GM21381 (cell line): ENCODE results near the gene FBXO45.
"Not testable (repeated sequence)": the region's sequence is repeated elsewhere in the genome, so short reads cannot be mapped to it uniquely, and the experiment has no call there.

Experiments used
- ATAC-seq: cut with Tn5 transposase; IDR thresholded peaks from one replicate; pipeline ENCODE4 v1.9.1; 2021; ENCODE audit warnings: mild to moderate bottlenecking, moderate library complexity; ENCODE audit not compliant: unreplicated experiment

The FBXO45 gene

GRCh38 chr3:196568246-196569002, at the start of gene FBXO45, which contains the start of gene WDR53:
Gene FBXO45 (plus strand): TSS chr3:196568660. CDS start chr3:196568985, 325 bp downstream.
Gene WDR53 (minus strand): TSS chr3:196568554. CDS start chr3:196561475, 7,079 bp downstream.
- peak; percentile 94 for ATAC-seq

GRCh38 chr3:196518966-196519717, 49.3 kb upstream of the FBXO45 start:
- ATAC-seq, result no peak

GRCh38 chr3:196519718-196520082, 48.8 kb upstream of the FBXO45 start:
- ATAC-seq, result no peak

GRCh38 chr3:196521291-196521690, 47.2 kb upstream of the FBXO45 start:
- ATAC-seq, result not testable (repeated sequence)

- ATAC-seq, result no peak
These were observed 44.6 kb upstream of the FBXO45 start for GRCh38 chr3:196523841-196524240.

- no peak for ATAC-seq
These were observed 43.9 kb upstream of the FBXO45 start for GRCh38 chr3:196524527-196524926.

- no peak for ATAC-seq
These were observed 43.3 kb upstream of the FBXO45 start for GRCh38 chr3:196525141-196525540.

- ATAC-seq, result peak; percentile 85
These were observed 39.7 kb upstream of the FBXO45 start for GRCh38 chr3:196528639-196529233.

GRCh38 chr3:196531418-196531817, 37.0 kb upstream of the FBXO45 start:
- ATAC-seq, result no peak

GRCh38 chr3:196533260-196533681, 35.2 kb upstream of the FBXO45 start:
- ATAC-seq, result no peak

- no peak for ATAC-seq
These were observed 31.0 kb upstream of the FBXO45 start for GRCh38 chr3:196537319-196537984.

GRCh38 chr3:196541684-196542445, 26.6 kb upstream of the FBXO45 start:
- no peak for ATAC-seq

GRCh38 chr3:196544491-196544992, 23.9 kb upstream of the FBXO45 start:
- no peak for ATAC-seq

GRCh38 chr3:196546537-196546936, 21.9 kb upstream of the FBXO45 start:
- ATAC-seq, result no peak

- ATAC-seq, result no peak
These were observed 21.4 kb upstream of the FBXO45 start for GRCh38 chr3:196547067-196547466.

- ATAC-seq, result not testable (repeated sequence)
These were observed 19.1 kb upstream of the FBXO45 start for GRCh38 chr3:196549312-196549711.

GRCh38 chr3:196550172-196550571, 18.3 kb upstream of the FBXO45 start:
- not testable (repeated sequence) for ATAC-seq

GRCh38 chr3:196552253-196552652, 16.2 kb upstream of the FBXO45 start:
- ATAC-seq, result no peak

- no peak for ATAC-seq
These were observed 14.9 kb upstream of the FBXO45 start for GRCh38 chr3:196553551-196553950.

- no peak for ATAC-seq
These were observed 14.3 kb upstream of the FBXO45 start for GRCh38 chr3:196554205-196554604.
